B cell (primary cell): ENCODE data around the gene TMEM154. TPM values are rescaled to one million over a fixed set of nuclear protein-coding genes. Genes with fewer than 3 reads are reported as not detected.

Source experiments
- ATAC-seq: fragments of 200-7000 bp; cut with Tn5 transposase; one replicate; pipeline ENCODE4 v1.10.0; 2021; ENCODE audit warnings: low read depth, mild to moderate bottlenecking, moderate number of reproducible peaks, moderate library complexity
- CTCF ChIA-PET: fragments of 350-600 bp; sonication (Branson Sonifier 250); formaldehyde crosslinking; loops from one replicate; lab custom pipeline; 2021; ENCODE audit warnings: antibody characterized with exemption, inconsistent platforms; lab: Charles Lee
- POLR2A ChIA-PET: fragments of 350-600 bp; sonication (Branson Sonifier 250); formaldehyde crosslinking; loops from one replicate; lab custom pipeline; 2021; ENCODE audit warnings: antibody characterized with exemption; lab: Charles Lee
- DNase-seq: peaks from one replicate; pipeline ENCODE4 v3.0.0; 2013
- H2AFZ ChIP-seq: 2 replicates; pipeline ENCODE4 v1.6.1; 2012; ENCODE audit warnings: mild to moderate bottlenecking, low read depth, low read length; ENCODE audit not compliant: insufficient read depth, poor library complexity, severe bottlenecking
- H3K27ac ChIP-seq, 2 donors: 1 replicate in 1 of 2; 2 replicates in 1 of 2; pipeline ENCODE4 v1.5.1; 2012 to 2013; ENCODE audit warnings: low read length in 2 of 2, mild to moderate bottlenecking in 2 of 2, moderate library complexity in 1 of 2
- H3K27me3 ChIP-seq, 4 experiments: fragments of 200-600 bp in 1 of 4; sonication (generic) in 1 of 4; replicated peaks in 1 of 4; 1 replicate in 2 of 4; 2 replicates in 2 of 4; pipeline versions ENCODE4 v1.6.1 to v1.7.0; 2013 to 2016; ENCODE audit warnings: low read length in 3 of 4, mild to moderate bottlenecking in 2 of 4, mixed read lengths in 1 of 4, moderate library complexity in 1 of 4; ENCODE audit not compliant: insufficient read depth in 4 of 4, control insufficient read depth in 3 of 4; ENCODE audit errors: control extremely low read depth in 1 of 4
- H3K36me3 ChIP-seq, 2 experiments: replicated peaks in 1 of 2; 1 replicate in 1 of 2; 2 replicates in 1 of 2; pipeline versions ENCODE4 v1.6.1 to v1.7.1; 2013; ENCODE audit warnings: low read length in 1 of 2; ENCODE audit not compliant: insufficient read depth in 2 of 2, control insufficient read depth in 1 of 2; ENCODE audit errors: control extremely low read depth in 1 of 2, extremely low read depth in 1 of 2
- H3K4me1 ChIP-seq, 2 donors: fragments of 200-600 bp in 1 of 2; sonication (generic) in 1 of 2; 1 replicate in 1 of 2; 2 replicates in 1 of 2; pipeline versions ENCODE4 v1.5.1 to v1.6.1; 2013 to 2017; ENCODE audit warnings: low read length in 2 of 2; ENCODE audit not compliant: control insufficient read depth in 2 of 2, insufficient read depth in 2 of 2
- H3K4me2 ChIP-seq: replicated peaks from 2 replicates; pipeline ENCODE3; 2012; ENCODE audit warnings: mild to moderate bottlenecking, low read depth, low read length; ENCODE audit not compliant: poor library complexity, severe bottlenecking
- H3K4me3 ChIP-seq, 5 experiments: fragments of 200-600 bp in 1 of 5; sonication (generic) in 1 of 5; 1 replicate in 3 of 5; 2 replicates in 2 of 5; pipeline versions ENCODE4 v1.5.1 to v1.7.0; 2011 to 2016; ENCODE audit warnings: low read length in 4 of 5, mild to moderate bottlenecking in 4 of 5, low read depth in 2 of 5, control low read depth in 1 of 5, moderate library complexity in 1 of 5; ENCODE audit not compliant: insufficient read depth in 1 of 5; ENCODE audit errors: control extremely low read depth in 1 of 5, extremely low read depth in 1 of 5
- H3K79me2 ChIP-seq: fragments of 200-600 bp; sonication (generic); one replicate; pipeline ENCODE4 v1.6.0; 2016; ENCODE audit warnings: low read length; ENCODE audit not compliant: control insufficient read depth, insufficient read depth
- H3K9ac ChIP-seq: fragments of 200-600 bp; sonication (generic); 2 replicates; pipeline ENCODE4 v1.6.1; 2017; ENCODE audit warnings: mild to moderate bottlenecking, low read length, moderate library complexity
- H3K9me3 ChIP-seq, 3 donors: one replicate each; pipeline versions ENCODE4 v1.6.1 to v1.7.1; 2013; ENCODE audit warnings: low read length in 2 of 3; ENCODE audit not compliant: control insufficient read depth in 2 of 3, insufficient read depth in 1 of 3; ENCODE audit errors: control extremely low read depth in 1 of 3
- H4K20me1 ChIP-seq: 2 replicates; pipeline ENCODE4 v1.6.0; 2012; ENCODE audit warnings: mild to moderate bottlenecking, low read length; ENCODE audit not compliant: insufficient read depth, control insufficient read depth, poor library complexity, severe bottlenecking
- H3K27ac Mint-ChIP-seq: one replicate; pipeline ENCODE4 v1.8.0; 2021; ENCODE audit warnings: mixed read lengths
- H3K27me3 Mint-ChIP-seq: one replicate; pipeline ENCODE4 v1.8.0; 2021; ENCODE audit warnings: mixed read lengths
- H3K4me1 Mint-ChIP-seq: one replicate; pipeline ENCODE4 v1.8.0; 2021; ENCODE audit warnings: mixed read lengths
- H3K4me3 Mint-ChIP-seq: one replicate; pipeline ENCODE4 v1.8.0; 2021; ENCODE audit warnings: mixed read lengths
- H3K9me3 Mint-ChIP-seq: one replicate; pipeline ENCODE4 v1.8.0; 2022; ENCODE audit warnings: mixed read lengths; ENCODE audit not compliant: insufficient read depth
- CTCF ChIP-seq: fragments of 200-600 bp; IDR thresholded peaks from one replicate; pipeline ENCODE4 v1.8.0; 2022; ENCODE audit warnings: antibody characterized with exemption, mild to moderate bottlenecking
- EZH2 ChIP-seq: IDR thresholded peaks from 2 replicates; pipeline ENCODE4 v1.6.1; 2012; ENCODE audit warnings: borderline replicate concordance, low read depth, mild to moderate bottlenecking, moderate library complexity, low read length; ENCODE audit not compliant: insufficient read depth, poor library complexity, severe bottlenecking
- WGBS: methylation state at CpG from one replicate; pipeline ENCODE4 v1.1.5; 2013; ENCODE audit warnings: missing lambda C conversion rate; ENCODE audit not compliant: insufficient coverage; 5-methylcytosine and 5-hydroxymethylcytosine counted together
- intact Hi-C: fragments of 100-400 bp; cut with micrococcal nuclease; formaldehyde crosslinking; loops from one replicate; pipeline ENCODE4 v1.10.0; 2022
- polyA plus RNA-seq: library from polyadenylated mRNA; depleted of rRNA; stranded (reverse); fragments of >200 nt; gene quantifications from 2 replicates; pipeline ENCODE4 v1.2.3, GENCODE V29; 2012
- total RNA-seq, 2 donors: library from RNA; stranded (reverse); fragments of 120-200 nt in 1 of 2; gene quantifications; 1 replicate in 1 of 2; 2 replicates in 1 of 2; pipeline versions ENCODE4 v1.2.3 to v1.2.4, GENCODE V29; 2013 to 2022

Gene TMEM154
- total and polyA plus RNA-seq, 2 donors (not counting 1 experiment from before 2014, with no cell fraction given): 20.1 to 99.1 TPM

DNA sequence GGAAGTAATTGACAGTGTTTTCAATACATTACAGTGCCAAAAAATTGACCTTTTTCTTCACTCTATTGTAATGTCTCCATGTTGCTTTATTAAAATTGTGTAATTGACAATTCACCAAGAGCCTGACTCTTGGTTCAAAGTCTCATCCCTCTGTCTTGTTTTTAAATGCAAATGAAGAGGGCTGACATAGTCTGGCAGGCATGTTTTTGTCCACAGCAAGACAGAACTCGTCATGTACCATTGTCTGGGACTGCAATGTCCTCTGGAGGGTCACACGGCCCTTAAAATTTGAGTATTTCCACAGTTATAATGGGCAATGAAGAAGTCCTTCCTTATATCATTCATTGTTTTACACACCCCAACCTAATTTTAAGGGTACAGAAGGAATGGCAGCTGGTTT, 105.9 kb downstream of the TMEM154 start:
- H3K27me3 Mint-ChIP-seq: no peaks in the 10 kb centered on the region
- 100% methylated on average over 1 of the region's 2 CpGs for WGBS
- H3K27ac ChIP-seq: no peak overlapping the region
- ChIA-PET POLR2A (no interaction called here), CTCF (no interaction called here)
- H3K27me3 ChIP-seq: no peaks in the 10 kb centered on the region
- H3K4me3 Mint-ChIP-seq: no peak overlapping the region
- no peaks in the 10 kb centered on the region for H3K36me3 ChIP-seq
- no peak for DNase-seq
- H3K27ac Mint-ChIP-seq: no peak overlapping the region
- no peaks in the 10 kb centered on the region for H4K20me1 ChIP-seq
- H3K9ac ChIP-seq: no peak overlapping the region
- H3K4me1 Mint-ChIP-seq: no peaks in the 10 kb centered on the region
- intact Hi-C loops: no loop called here
- no peaks in the 10 kb centered on the region for H3K9me3 ChIP-seq
- H3K79me2 ChIP-seq: no peaks in the 10 kb centered on the region
- no peak overlapping the region for H2AFZ ChIP-seq
- no peak overlapping the region for H3K4me3 ChIP-seq
- no peak for ATAC-seq
- H3K4me2 ChIP-seq: no peak overlapping the region
- no peaks in the 10 kb centered on the region for H3K4me1 ChIP-seq
- no peaks in the 10 kb centered on the region for H3K9me3 Mint-ChIP-seq
- no peak for TF ChIP-seq EZH2
- TF ChIP-seq CTCF: no peak

DNA sequence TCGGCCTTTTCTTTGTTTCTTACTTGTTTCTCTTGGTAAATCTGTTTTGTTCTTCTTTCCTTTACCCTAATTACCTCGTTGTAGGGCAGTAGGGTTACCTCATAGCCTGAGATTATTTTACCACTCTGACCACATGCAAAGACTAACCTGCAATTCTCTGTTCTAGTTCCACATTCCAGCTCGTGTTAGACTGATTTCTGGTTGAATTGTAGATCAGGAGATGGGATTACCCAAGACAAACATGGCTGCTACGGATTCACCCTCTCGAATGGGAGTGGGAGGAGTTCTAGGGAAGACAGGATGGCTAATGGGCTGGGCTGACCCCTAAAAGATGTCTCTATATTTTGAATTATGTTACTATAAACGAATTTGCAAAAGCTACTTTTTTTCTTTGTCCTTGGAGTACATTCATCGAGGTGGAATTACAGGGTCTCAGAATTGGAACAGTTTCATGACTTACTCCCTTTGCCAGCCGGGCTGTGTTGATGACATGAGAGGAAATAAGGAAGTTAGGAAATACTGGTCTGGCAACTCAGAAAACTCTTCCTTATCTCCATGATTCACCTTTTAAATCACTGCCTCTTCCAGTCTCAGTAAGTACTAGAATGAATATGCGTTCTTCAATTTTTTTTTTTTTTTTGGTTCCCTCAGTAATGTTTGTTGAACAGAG, 107.2 kb downstream of the TMEM154 start:
- H3K27ac Mint-ChIP-seq: no peak overlapping the region
- Histone ChIP-seq H3K4me1 (no peaks in the 10 kb centered on the region), H3K4me2 (no peak overlapping the region), H3K4me3 (no peak overlapping the region), H3K27me3 (no peaks in the 10 kb centered on the region), H3K79me2 (no peaks in the 10 kb centered on the region), H3K9me3 (no peaks in the 10 kb centered on the region), H3K9ac (no peak overlapping the region), H4K20me1 (no peaks in the 10 kb centered on the region), H3K27ac (no peak overlapping the region), H2AFZ (no peak overlapping the region), H3K36me3 (no peaks in the 10 kb centered on the region)
- DNase-seq (no peak), ATAC-seq (no peak)
- no peaks in the 10 kb centered on the region for H3K27me3 Mint-ChIP-seq
- POLR2A ChIA-PET: no interaction called here
- H3K4me1 Mint-ChIP-seq: no peaks in the 10 kb centered on the region
- WGBS: 80% methylated on average over 2 of the region's 9 CpGs
- CTCF ChIA-PET: interaction anchor here (0.6 to 0.7 kb wide), 2 partner anchors 71 to 146 kb away, joined by 3 to 4 read pairs; no protein-coding TSS in a partner anchor
- no peaks in the 10 kb centered on the region for H3K9me3 Mint-ChIP-seq
- no peak for TF ChIP-seq EZH2
- TF ChIP-seq CTCF: no peak
- intact Hi-C loops: no loop called here
- H3K4me3 Mint-ChIP-seq: no peak overlapping the region
